KOPT-K1 (cell line): ENCODE measurements around the gene YIPF2.
"Not testable (repeated sequence)": the region's sequence is repeated elsewhere in the genome, so short reads cannot be mapped to it uniquely, and the experiment has no call there.

Source experiments
- H3K27ac ChIP-seq: fragments of 200-600 bp; sonication (generic); 2 replicates; pipeline ENCODE4 v1.5.1; 2016; ENCODE audit warnings: antibody characterized with exemption, mild to moderate bottlenecking, low read depth, low read length; ENCODE audit not compliant: poor library complexity, severe bottlenecking
- H3K36me3 ChIP-seq: fragments of 200-600 bp; sonication (generic); 2 replicates; pipeline ENCODE4 v1.5.1; 2017; ENCODE audit warnings: antibody characterized with exemption, mild to moderate bottlenecking, low read length, moderate library complexity; ENCODE audit not compliant: insufficient read depth
- H3K9me3 ChIP-seq: fragments of 200-600 bp; sonication (generic); 2 replicates; pipeline ENCODE4 v1.5.1; 2017; ENCODE audit warnings: antibody characterized with exemption, low read length, mild to moderate bottlenecking; ENCODE audit not compliant: insufficient read depth, poor library complexity, severe bottlenecking

Gene YIPF2

GRCh38 chr19:10878253-10878652, 50.2 kb downstream of the YIPF2 start:
- H3K36me3 ChIP-seq = no peaks in the 10 kb centered on the region; the same call in 1 of the 2 replicates
- no peaks in the 10 kb centered on the region for H3K9me3 ChIP-seq
- peak overlapping the region; percentile 53 for H3K27ac ChIP-seq

GRCh38 chr19:10877608-10878007, 50.8 kb downstream of the YIPF2 start:
- not testable (repeated sequence) for H3K36me3 ChIP-seq
- H3K27ac ChIP-seq = peak overlapping the region; percentile 53

GRCh38 chr19:10876459-10877240, 51.8 kb downstream of the YIPF2 start:
- Histone ChIP-seq H3K36me3 (no peaks in the 10 kb centered on the region), H3K27ac (peak overlapping the region; percentile 5)

More at GRCh38 chr19:10877608-10878007, 50.8 kb downstream of the YIPF2 start:
- H3K9me3 ChIP-seq = not testable (repeated sequence)

GRCh38 chr19:10874024-10874423, 54.4 kb downstream of the YIPF2 start:
- H3K27ac ChIP-seq = no peak overlapping the region
- no peaks in the 10 kb centered on the region for H3K9me3 ChIP-seq
- no peaks in the 10 kb centered on the region for H3K36me3 ChIP-seq

More at GRCh38 chr19:10876459-10877240, 51.8 kb downstream of the YIPF2 start:
- H3K9me3 ChIP-seq = no peaks in the 10 kb centered on the region

- no peaks in the 10 kb centered on the region for H3K36me3 ChIP-seq
- peak overlapping the region; percentile 75 for H3K27ac ChIP-seq
- no peaks in the 10 kb centered on the region for H3K9me3 ChIP-seq
These were observed 55.8 kb downstream of the YIPF2 start for GRCh38 chr19:10872546-10873107.
